Ascending aorta (tissue), 2 donors: ENCODE measurements around the gene UBE2E3. TPM values are rescaled to one million over a fixed set of nuclear protein-coding genes. Genes with fewer than 3 reads are reported as not detected.

Source experiments
- DNase-seq, 2 donors: peaks; one replicate each; pipeline ENCODE4 v3.0.0-alpha.2; 2019; ENCODE audit warnings: low spot score in 2 of 2
- H3K27ac ChIP-seq, 2 donors: fragments of 200-600 bp; sonication (generic); one replicate each; pipeline ENCODE4 v1.5.1; 2016 to 2017; ENCODE audit warnings: mild to moderate bottlenecking in 1 of 2
- H3K27me3 ChIP-seq: fragments of 200-600 bp; sonication (generic); one replicate; pipeline ENCODE4 v1.5.1; 2017
- H3K36me3 ChIP-seq, 2 donors: fragments of 200-600 bp; sonication (generic); one replicate each; pipeline ENCODE4 v1.5.1; 2016
- H3K4me1 ChIP-seq, 2 donors: fragments of 200-600 bp; sonication (generic); one replicate each; pipeline ENCODE4 v1.5.1; 2016 to 2017; ENCODE audit warnings: mild to moderate bottlenecking in 1 of 2
- H3K4me3 ChIP-seq, 2 donors: fragments of 200-600 bp; sonication (generic); one replicate each; pipeline ENCODE4 v1.5.1; 2016 to 2017; ENCODE audit warnings: mild to moderate bottlenecking in 1 of 2
- H3K9me3 ChIP-seq, 2 donors: fragments of 200-600 bp; sonication (generic); one replicate each; pipeline ENCODE4 v1.5.1; 2016
- intact Hi-C: fragments of 100-400 bp; cut with DNase I; formaldehyde crosslinking; loops from one replicate; pipeline ENCODE4 v1.15.1; 2023
- total RNA-seq: library from RNA; depleted of rRNA; stranded (reverse); fragments of >200 nt; gene quantifications from one replicate; pipeline ENCODE4 v1.1.0, GENCODE V29; 2016
- TF ChIP-seq, protein P1 (sequence below), 3 experiments: fragments of 200-600 bp in 2 of 3; fragments of 450-650 bp in 1 of 3; sonication (generic) in 2 of 3; IDR thresholded peaks; one replicate each; pipeline ENCODE4 v1.5.1; 2016 to 2019; ENCODE audit warnings: antibody characterized with exemption in 3 of 3, mild to moderate bottlenecking in 1 of 3, moderate library complexity in 1 of 3

The UBE2E3 gene
- total RNA-seq, 1 donor from 2014 or later, result 125 TPM

DNA sequence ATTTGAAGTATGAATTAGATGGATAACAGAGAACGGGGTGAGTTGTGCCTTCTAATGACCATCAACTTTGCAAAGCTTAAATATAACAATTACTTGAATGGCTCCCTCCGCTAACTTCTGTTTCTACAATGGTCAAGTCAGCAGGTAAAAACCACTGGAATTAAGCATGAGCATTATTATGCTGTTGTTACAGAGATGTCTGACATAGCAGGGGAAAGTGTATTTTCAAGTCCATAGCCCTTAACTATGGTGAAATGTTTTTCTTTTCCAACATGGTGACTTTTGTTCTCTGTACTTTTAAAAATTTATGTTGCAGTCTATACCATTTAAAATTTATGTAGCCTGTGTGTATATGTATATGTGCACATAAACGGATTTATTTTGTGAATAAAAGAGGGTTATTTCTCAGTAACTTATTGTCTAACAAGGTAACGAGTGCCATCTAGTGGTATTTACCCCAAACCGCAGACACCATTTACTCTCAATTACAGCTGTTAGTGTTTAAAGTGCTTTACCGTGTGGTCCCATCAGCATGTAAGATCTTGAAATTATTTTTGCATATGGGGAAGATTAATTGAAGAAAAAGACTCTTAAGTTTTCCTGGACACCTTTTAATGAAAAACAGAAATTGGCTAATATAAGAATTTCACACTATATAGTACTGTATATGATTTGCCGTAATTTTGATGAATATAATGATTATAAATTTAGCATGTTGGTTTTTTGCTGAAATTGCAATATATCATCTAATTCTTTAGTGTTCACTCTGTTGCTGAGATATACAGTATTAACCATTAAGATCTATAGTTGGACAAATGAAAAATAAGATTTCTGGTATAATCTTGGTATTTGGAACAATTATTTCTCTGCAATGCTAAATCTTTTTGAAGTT, 78.2 kb downstream of the UBE2E3 start:
- TF ChIP-seq, protein P1, sequence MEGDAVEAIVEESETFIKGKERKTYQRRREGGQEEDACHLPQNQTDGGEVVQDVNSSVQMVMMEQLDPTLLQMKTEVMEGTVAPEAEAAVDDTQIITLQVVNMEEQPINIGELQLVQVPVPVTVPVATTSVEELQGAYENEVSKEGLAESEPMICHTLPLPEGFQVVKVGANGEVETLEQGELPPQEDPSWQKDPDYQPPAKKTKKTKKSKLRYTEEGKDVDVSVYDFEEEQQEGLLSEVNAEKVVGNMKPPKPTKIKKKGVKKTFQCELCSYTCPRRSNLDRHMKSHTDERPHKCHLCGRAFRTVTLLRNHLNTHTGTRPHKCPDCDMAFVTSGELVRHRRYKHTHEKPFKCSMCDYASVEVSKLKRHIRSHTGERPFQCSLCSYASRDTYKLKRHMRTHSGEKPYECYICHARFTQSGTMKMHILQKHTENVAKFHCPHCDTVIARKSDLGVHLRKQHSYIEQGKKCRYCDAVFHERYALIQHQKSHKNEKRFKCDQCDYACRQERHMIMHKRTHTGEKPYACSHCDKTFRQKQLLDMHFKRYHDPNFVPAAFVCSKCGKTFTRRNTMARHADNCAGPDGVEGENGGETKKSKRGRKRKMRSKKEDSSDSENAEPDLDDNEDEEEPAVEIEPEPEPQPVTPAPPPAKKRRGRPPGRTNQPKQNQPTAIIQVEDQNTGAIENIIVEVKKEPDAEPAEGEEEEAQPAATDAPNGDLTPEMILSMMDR (IDR thresholded peaks at IDR 0.05), result peak; percentile 10 to 44 (median 33)
- no peak for DNase-seq
- H3K27me3 ChIP-seq, result no peaks in the 10 kb centered on the region
- H3K27ac ChIP-seq, result no peak overlapping the region
- intact Hi-C loops, result no loop called here
- H3K4me1 ChIP-seq, result no peaks in the 10 kb centered on the region
- H3K9me3 ChIP-seq, result no peaks in the 10 kb centered on the region
- H3K4me3 ChIP-seq, result no peak overlapping the region
- H3K36me3 ChIP-seq, result peaks cover 0 to 4% of the 10 kb centered on the region in 2 donors

GRCh38 chr2:181063696-181064095, 83.3 kb downstream of the UBE2E3 start:
- Histone ChIP-seq H3K27ac (no peak overlapping the region), H3K27me3 (no peaks in the 10 kb centered on the region), H3K36me3 (peaks cover 0 to 4% of the 10 kb centered on the region in 2 donors), H3K4me1 (no peaks in the 10 kb centered on the region), H3K4me3 (no peak overlapping the region), H3K9me3 (no peaks in the 10 kb centered on the region)
- intact Hi-C loops, result no loop called here
- no peak for DNase-seq
- TF ChIP-seq, protein P1 (IDR thresholded peaks at IDR 0.05), result no peak

DNA sequence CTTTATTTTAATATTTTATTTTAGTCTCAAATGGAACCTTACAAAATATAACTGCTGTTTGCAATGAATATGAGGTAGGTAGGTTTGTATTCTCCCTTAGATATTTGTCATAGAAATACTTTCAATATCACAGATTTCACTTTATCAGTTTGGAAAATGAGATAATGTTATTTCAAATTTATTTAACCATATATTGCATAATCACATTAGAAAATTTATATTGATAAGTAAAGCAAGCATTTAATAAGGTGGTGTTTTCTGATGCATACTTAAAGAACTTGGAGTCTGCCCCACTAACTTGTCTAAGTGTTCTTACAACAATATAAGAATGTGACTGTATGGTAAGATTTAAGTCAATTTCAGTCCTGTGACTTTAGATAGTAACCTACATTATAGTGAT, 85.1 kb downstream of the UBE2E3 start:
- intact Hi-C loops, result no loop called here
- Histone ChIP-seq H3K4me3 (no peak overlapping the region), H3K27ac (no peak overlapping the region), H3K4me1 (no peaks in the 10 kb centered on the region), H3K36me3 (peaks cover 0 to 4% of the 10 kb centered on the region in 2 donors), H3K27me3 (no peaks in the 10 kb centered on the region), H3K9me3 (no peaks in the 10 kb centered on the region)
- TF ChIP-seq, protein P1 (IDR thresholded peaks at IDR 0.05), result no peak
- DNase-seq, result no peak

DNA sequence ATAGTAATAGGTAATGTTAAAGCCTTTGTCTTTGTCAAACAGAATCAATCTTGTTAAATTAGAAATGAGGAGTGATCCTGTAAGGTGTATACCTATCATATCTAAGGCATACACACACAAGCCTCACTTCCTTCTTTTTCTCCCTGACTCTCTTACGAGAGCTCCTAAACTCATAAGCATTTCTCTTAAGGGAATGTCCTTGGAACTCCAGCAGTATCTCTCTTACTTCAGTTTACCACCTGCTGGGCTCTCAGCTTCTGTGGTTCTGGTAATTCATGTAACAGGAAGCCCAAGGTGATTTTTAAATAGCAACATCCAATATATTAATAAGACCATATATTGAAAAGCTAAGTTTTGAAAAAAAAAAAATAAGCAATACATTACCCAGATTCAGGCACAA, 85.9 kb downstream of the UBE2E3 start:
- H3K4me1 ChIP-seq, result no peaks in the 10 kb centered on the region
- intact Hi-C loops, result no loop called here
- no peak for DNase-seq
- no peaks in the 10 kb centered on the region for H3K27me3 ChIP-seq
- H3K36me3 ChIP-seq, result peaks cover 0 to 4% of the 10 kb centered on the region in 2 donors
- no peaks in the 10 kb centered on the region for H3K9me3 ChIP-seq
- no peak overlapping the region for H3K4me3 ChIP-seq
- TF ChIP-seq, protein P1 (IDR thresholded peaks at IDR 0.05), result no peak
- H3K27ac ChIP-seq, result no peak overlapping the region

DNA sequence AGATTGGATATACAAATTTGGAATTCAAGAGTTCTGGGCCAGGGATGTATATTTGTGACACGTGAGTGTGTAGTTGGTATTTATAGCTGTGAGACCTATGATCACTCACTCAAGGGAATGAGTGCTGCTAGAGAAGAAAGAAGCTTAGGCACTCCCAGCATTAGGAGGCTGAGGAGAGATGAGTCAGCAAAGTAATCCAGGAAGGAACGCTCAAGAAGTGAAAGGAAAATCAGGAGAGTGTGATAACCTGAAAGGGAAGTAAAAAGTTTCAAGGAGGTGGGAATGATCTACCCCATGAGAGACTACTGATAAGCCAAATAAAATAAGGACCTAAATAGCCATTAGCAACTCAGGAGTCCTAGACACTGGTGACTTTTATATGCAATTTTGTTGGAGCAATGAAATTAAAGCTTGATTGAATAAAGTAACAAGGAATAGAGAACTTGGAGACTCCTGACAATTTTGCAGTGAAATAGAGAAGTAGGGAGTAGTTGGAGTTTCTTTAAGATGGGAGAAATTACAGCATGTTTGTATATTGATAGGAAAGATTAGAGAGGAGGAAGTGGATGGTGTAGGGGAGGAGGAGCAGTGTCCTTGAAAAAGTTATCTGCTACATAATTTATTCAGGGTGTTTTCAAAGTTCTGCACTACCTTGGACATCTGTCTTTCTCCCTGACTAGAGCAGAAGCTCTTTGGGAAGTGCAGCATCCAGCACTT, 89.9 kb downstream of the UBE2E3 start:
- intact Hi-C loops, result loop anchor here (10.0 kb wide), 1 partner anchor 645 kb away; no protein-coding TSS in a partner anchor
- Histone ChIP-seq H3K9me3 (no peaks in the 10 kb centered on the region), H3K4me1 (no peaks in the 10 kb centered on the region), H3K27me3 (no peaks in the 10 kb centered on the region), H3K4me3 (no peak overlapping the region), H3K27ac (no peak overlapping the region), H3K36me3 (peaks cover 0 to 2% of the 10 kb centered on the region in 2 donors)
- TF ChIP-seq, protein P1 (IDR thresholded peaks at IDR 0.05), result no peak
- no peak for DNase-seq
